G401.6 (cell line): ENCODE data around the gene DPYD.

Source experiments
- FAIRE-seq: peaks from 2 replicates; lab custom pipeline; 2012; peaks lifted over from hg19 to GRCh38; lab: Jason Lieb, UNC

DPYD gene

DNA sequence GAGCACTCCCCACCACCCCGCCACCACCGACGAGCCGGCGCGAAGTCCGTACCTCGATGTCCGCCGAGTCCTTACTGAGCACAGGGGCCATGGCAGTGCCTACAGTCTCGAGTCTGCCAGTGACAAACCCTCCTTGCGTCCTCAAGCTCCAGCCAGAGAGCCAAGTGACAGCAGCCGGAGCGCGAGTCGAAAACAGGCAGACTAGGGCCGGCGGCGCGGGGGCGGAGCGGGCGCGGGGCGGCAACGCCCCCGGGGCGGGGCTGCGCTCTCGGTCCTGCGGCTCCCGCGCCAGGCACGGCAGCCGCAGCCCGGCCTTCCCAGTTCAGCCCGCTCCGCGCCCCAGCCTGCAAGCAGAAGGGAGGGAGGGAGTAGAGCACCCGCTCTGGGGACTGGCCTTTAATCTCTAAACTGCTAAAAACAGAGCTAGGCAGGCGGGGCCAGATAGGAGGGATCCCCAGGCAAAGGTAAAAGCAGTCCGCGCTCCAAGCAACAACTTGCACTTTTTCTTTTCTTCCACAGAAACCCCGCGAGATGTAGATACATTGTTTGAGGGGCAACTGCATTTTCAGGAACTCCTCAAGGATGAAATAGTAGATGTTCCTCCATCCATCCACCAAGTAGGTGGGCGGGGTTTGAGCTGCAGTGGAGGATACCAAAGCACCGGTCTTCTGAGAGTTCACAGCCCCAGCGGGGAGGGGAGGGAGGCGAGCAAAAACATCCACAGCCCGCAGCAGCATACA is at the start of gene DPYD:
DPYD (minus strand) TSS at position 203 of the 740 bp plus-strand sequence; CDS start at position 91, 112 bp downstream.
- no peak for FAIRE-seq

DNA sequence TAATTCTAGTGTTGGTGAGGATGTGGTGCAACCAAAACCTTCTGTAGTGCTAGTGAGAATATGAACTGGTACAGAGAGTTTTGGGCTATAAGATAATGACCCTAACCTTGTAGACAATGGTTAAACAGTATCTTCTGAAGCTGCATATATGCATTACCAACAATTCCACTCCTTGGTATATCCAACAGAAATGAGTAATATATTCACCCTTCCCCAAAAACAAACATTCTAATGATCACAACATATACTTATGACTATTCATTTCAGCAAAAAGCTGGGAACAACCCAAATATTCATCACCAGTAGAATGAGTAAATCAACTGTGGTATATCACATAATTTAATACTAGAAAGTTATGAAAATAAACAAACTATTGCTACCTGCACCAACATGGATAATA is 39.6 kb upstream of the DPYD start:
- FAIRE-seq = no peak

DNA sequence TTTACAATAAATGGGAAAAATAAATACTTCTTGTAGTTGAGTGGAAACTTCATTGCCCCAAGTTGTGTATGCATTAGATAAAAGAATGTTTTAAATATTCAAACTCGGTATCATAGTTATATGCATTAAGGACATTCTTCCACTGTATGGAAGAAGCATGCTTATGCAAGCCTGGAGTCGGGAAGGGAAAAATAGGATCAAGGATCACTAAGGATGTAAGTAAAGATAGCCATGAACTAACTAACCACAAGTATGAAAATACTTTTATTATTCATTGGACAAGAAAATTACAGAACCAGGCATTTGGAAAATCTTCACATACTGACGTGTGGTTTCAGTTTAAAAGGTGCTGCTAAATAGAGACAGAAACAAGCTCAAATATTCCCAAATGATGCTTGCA is 26.9 kb upstream of the DPYD start:
- FAIRE-seq = no peak

DNA sequence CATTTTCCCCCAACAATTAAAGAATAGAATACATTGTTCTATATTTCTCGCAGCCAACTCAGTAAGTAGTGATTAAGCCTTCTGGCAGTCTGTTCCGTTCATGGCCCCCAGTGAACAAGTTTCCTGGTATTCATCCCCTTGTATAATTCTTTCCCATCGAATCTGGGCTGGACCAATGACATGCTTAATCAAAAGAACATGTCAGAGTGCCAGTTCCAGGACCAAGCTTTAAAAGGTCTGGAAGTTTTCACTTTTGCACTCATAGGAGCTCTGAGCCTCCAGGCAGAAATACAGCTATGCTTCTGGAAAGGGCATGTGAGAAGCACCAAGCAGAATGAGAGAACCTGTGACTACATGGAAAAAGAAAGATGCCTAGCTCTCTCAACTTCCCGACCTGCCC is 22.5 kb upstream of the DPYD start:
- no peak for FAIRE-seq

DNA sequence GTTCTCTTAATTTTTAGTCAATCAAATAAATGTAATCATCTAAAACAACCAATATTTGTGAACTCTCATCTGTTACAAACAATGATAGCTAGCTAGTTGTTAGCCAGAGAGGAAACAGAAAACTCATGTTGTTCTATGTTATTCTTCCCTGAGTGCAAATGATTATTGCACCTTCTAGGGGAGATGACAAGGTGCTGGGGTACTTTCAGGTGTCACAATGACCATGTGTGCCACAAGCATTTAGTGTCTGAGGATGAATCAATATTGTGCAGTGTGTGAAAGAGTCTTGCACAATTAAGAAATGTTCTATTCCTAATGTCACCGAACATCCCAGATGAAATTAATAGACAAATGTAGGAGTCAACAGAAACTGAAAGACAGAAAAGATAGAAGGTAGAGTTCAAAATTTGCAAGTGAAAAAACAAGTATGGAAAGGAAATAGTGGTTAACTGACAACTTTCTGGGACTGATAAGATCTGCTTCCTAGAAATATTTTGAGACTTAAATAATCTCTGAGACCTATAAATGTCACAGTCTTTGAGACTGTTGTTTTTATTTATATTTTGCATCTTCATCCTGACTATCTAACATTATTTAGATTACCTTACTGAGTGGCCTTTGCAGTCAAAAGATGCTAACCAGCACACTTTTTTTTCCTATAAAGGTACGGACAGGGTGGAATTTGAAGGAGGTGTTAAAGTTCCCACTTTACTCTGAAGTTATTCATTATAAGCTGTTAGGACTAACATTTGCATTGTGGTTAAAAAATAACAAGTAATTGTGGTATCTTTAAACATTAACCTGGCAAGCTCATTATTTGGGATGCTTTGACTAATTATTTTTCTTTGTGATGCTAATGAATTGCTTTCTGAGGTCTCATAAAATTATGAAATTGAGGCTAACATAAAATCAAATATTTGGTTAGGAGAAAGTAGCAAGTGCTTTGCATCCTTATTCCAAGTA is 21.6 kb upstream of the DPYD start:
- no peak for FAIRE-seq

DNA sequence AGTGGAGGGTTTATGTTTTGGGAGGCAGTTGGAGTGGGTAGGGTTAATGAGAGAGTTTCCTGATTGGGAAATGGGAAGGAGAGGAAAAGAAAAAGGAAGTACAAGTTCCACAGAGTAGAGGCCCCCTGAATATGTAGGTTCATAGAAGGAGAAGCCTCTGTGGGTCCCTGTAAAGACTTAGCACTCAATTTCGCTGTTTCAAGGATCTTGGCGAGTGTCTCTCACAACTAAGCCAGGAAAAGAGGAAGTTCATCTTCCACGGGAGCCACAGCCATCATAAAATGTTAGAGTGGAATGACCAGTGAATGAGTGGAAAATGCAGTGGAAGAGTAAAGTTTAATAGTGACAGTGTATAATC is 17.4 kb upstream of the DPYD start:
- FAIRE-seq = no peak

DNA sequence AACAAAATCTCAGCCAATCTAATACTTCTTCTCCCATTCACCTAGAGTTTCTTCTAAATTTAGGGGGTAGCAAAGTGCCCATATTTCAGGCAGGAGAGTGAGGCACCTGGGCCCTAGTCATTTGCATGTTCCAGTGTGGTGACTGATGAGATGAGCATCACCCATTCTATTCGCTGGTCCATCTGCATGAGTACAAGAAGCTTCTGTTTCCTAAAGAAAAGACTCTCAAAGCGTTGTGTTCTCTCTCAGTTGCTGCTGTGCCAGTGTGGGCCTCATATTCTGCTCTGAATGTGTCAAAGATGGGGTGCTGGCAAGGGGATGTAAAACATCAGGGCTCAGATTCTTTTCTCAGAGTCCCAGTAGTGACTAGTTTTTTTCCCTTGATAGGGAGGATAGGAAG is 16.1 kb upstream of the DPYD start:
- no peak for FAIRE-seq

DNA sequence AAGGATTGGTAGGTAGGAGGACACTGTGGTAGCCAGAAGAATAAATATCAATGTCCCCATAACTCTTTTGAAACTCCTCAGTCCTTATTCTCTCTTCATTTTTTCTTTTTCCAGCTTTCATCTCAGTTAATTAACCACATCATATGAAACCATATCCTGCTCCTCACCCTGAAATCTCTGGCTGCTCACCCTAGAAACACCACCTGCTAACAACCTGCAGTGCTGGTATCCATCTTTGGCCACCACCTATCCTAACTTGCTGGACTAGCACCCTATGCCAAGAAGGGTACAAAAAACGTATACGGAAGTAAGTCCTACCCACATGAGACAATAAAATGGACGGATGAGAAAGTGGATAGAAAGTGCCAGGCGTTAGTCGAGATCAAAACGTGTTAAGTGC is 13.7 kb upstream of the DPYD start:
- FAIRE-seq = no peak

DNA sequence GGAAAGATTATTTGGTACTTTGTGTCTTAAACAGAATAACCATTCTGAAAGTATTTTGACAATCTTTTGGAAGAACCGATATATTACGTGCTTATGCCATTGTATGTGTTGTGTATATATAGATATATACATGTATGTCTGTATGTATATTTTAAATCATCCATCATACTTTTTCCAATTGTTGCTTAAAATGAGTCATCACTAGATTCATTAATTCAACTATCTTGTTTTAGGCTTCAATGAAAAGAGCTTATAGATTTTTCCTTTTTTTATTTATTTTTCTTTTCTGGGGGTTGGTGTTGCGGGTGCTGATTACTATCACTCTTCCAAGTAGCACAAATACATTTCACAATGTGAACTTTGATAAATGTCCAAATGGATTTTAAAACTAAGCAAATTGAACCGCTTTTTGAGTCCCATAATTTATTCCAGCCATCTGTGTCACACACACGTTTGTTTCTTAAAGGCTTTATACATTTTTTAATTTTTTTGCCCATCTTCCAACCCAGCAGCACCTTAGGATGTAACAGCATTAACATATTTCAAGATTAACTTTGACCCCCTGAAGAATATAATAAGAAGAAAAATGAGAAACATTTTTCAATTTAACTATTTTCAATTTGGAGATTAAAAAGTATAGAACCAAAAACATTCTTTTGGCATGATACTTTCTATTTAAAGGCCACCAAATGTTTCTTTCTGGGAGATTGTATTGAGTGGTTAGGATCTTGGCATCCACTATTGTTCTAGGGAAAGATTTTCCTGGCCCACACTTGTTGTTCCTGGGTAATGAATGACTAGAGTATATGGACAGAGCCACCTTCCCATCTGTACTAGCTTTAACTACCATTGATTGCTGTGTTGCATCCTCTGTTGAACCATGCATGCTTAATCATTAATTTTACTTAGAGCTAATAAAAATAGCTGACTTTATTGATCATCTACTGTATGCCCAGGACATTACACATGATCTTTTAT is 9.3 kb upstream of the DPYD start:
- FAIRE-seq = no peak

DNA sequence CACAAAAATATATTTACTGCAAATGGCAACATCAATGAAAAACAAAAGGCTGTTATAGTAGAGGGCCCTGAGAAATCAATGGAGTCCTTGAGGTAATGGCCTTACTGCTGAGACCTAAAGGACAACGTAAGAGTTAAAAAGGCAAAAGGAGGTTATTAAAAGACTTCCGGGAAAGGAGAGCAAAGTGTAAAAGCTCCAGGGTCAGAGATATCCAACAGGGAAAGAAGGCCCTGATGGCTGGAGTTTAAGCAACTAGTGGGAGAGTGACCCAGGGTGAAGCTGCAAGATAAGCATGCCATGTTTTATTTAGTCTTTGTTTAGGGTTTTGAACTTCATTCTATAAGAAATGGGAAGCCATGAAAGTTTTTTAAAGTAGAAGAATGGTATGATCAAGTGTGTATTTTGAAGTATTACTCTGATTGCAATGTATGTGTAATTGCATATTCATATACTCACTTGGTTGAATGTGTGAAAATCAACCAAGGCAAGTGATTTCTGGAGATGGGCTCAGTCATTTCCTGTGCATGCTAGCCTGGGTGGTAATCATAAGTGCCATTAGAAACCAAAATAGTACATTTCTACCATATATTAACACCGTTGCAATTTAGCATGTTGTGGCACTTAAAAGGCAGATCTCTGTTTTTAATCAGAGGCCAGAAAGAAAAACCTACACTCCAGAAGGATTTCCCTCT is 5.3 kb upstream of the DPYD start:
- no peak for FAIRE-seq

DNA sequence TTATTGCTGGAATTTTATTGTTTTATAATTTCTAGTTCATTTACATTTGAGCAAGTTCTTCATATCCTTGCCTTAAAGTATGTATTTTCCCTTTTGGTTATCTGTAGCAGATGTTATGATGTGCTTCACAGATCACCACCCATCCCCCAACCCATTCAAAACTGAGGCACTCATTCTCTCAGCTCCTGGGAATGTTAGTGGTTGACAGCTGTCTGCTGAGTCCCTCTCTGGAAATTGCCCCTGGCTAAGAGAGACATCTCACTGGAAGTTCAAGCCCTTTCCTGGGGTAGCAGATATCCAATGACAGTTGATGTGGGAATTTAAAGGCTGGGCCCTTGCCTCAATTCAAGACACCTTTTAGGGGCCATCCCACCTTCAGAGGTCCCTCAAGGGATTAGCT is 4.3 kb upstream of the DPYD start:
- no peak for FAIRE-seq

DNA sequence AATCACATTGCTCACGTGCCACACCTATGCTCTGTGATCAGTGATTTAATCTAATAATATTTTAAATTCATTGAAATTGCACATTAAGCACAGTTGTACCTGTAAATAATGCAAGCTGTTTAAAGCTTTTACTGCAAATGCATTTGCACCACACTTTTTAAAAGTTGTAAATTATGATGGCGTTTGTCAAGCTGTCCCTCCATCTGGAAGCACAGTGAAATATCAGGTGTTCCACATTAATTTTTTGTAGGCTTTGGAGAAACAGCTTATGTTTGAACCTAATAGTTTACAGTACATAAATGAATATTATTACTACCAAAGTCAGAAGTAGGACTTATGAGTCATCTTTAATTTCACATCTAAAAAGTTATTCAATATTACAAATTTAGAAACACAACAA is 3.0 kb upstream of the DPYD start:
- FAIRE-seq = no peak

DNA sequence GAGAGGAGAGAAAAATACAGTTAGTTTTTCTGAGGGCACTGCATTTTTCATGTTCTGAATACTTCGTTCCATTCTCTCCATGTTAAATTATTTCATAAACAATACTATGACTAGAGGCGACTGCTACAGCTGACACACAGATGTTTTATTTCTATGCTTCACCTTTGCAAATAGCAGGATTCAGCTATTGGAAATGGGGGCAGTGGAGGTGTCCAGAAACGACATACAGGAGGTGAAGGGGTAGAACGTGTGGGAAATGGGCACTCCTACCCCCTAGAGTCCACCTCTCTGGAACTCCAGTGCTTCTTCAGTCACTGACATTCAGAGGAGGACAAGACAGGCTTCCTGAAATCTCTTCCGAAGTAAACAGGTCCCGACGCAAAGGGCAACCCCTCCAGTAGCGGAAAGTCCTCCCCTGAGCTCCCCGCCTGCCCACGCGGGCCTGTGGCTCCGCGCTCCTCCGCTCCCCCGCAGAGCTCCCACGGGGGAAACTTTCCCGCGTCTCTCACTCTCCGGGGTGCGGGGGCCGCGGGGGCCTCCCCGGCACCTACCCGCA is 480 bp downstream of the DPYD start:
- no peak for FAIRE-seq

DNA sequence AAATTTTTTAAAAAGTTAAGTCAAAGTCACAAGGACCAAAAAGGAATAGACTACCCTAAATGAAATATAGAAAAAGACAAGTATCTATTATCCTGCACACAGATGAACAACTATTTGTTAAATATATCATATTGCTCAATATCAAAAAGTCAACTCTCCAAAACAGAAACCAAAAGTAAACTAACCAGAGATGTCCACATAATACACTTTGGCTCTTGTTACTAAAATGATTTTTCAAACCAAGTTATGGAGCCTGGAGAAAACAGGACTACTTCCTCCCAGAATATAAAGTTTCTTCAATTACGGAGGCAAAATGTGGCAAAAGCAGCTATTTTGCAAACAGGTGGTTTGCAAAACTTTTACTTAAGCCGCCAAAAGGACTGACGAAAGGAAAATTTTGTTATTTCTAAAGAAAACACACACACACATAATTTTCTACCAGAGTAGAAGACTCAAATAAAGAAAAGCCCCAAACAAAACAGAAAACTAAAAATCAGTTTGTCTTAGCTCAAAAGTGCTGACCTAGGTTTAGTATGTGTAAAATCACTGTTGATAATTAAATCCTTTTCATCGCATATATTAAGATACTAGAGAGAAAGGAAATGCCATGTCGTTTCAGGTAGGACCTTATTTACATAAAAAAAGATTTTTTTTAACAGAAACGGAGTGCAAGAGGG is 1.1 kb downstream of the DPYD start:
- no peak for FAIRE-seq

DNA sequence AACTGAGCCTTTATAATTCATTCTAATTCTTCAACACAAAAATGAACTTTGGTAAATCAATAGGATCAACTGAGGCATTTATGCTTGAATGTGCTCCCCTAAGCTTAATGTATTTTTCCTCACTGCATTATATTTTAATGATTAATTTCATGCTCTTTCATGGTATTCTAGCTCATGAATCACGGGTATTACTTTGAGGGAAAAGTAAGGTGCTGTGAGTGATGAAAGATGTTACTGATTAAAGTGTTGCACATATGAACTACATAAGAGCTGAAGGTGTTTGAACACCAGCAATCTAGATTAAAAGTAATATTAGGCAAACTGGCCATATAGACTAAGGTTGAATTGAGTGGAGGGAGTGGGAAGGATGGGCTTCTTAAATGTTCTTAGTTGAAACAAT is 1.9 kb downstream of the DPYD start:
- FAIRE-seq = no peak

DNA sequence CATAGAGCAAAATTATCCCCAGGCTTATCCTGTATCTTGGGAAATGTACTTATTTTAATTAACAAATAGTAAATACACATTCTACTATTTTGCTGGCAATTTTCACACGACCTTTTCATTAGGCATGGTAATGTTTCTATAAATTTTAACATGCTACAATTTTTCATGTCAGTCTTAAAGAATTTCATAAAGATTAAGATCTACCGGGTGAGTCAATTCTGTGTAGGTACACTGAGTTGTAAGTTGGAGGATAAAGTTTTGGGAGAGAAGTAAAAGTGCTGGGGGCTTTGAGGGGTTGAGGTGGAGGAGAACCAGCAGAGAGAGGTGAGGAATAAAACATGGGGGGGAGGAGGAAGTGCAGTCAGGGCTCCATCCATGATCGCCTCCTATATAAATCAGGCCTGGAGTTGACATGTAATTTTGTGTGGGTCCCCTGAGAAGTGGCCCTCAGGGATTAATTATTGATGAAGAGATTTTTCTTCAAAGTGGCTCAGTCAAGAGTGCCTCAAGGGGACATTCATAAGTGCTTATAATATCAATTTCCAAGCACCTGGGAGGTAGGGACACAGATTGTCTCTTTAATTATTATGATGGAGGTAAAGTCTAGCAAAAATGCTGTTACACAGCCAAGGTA is 7.2 kb downstream of the DPYD start:
- no peak for FAIRE-seq

DNA sequence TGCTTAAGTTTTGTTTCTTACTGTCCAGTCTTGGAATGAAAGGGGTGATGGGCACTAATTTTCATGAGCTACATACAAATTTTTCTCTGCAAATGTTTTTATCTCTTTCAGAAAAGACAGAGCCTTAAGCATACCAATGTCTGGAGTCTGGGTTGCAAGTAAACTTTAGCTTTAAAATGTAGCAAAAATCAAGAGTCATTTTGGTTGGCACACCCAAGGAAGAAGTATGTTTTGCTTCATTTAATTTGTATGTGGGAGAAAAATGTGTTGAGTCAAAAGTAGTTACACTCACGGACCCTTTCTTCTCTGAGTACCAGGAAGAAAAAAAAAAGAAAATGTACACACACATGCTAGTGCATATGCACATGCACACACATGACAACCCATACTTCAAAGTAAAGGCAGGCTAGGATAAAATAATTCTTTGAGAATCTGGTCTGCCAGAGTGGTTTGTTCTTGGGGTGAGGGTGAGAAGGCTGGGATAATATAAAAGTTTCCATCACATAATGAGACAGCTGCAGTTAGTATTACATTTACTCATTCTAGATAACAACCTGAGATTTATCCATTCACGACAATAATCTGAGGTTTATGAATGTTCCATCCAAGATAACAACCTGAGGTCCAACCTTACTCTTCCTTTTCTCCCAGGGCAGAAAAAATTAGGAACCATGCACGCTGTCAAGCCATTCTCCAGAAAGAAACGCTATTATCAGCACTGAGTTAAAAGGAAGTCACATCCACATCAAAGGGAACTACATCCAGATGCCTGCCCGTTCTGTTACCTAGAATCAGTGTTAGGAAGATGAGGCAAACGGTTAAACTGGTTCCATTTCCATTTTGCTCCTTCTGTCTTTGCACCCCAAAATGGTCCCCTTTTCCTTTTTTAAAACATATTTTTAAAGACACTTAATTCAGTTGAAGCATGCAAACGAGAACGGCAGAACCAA is 9.3 kb downstream of the DPYD start:
- FAIRE-seq = no peak

DNA sequence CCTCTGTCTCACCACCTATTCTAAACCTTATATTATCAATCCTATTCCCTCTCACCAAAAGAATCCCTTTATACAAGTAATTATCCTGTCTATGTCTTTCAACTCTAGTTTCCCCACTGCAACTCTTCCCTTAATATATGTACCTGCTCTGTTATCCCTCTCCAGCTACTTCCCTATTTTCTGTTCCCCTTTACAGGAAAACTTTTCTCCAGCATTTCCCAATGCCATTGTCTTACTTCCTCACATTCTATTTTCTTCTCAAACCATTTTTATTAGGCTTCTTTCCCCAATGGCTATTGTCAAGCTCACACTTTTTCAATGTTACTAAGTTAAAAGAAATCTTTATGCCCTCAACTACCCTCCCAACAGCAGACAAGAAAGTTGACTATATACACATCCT is 11.6 kb downstream of the DPYD start:
- FAIRE-seq = no peak

DNA sequence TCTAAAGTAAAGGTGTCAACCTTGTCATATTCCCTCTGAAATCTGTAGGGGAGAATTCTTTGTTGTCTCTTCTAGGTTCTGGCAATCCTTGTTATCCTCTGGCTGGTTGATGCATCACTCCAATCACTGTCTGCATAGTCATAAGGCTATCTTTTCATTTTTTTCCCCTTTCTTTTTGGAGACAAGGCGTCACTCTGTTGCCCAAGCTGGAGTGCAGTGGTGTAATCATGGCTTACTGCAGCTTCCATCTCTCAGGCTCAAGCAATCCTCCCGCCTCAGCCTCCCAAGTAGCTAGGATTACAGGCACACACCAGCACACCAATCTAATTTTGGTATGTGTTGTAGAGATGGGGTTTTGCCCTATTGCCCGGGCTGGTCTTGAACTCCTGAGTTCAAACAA is 12.9 kb downstream of the DPYD start:
- FAIRE-seq = no peak
